Measurements from ENCODE around the gene ZFYVE9.

- TF ChIP-seq, protein P1, sequence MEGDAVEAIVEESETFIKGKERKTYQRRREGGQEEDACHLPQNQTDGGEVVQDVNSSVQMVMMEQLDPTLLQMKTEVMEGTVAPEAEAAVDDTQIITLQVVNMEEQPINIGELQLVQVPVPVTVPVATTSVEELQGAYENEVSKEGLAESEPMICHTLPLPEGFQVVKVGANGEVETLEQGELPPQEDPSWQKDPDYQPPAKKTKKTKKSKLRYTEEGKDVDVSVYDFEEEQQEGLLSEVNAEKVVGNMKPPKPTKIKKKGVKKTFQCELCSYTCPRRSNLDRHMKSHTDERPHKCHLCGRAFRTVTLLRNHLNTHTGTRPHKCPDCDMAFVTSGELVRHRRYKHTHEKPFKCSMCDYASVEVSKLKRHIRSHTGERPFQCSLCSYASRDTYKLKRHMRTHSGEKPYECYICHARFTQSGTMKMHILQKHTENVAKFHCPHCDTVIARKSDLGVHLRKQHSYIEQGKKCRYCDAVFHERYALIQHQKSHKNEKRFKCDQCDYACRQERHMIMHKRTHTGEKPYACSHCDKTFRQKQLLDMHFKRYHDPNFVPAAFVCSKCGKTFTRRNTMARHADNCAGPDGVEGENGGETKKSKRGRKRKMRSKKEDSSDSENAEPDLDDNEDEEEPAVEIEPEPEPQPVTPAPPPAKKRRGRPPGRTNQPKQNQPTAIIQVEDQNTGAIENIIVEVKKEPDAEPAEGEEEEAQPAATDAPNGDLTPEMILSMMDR (IDR thresholded peaks at IDR 0.05): peak; percentile 37
- TF ChIP-seq ZFX (IDR thresholded peaks at IDR 0.05; ENCODE audit: borderline replicate concordance): no peak
These were observed 226.7 kb downstream of the ZFYVE9 start for GRCh38 chr1:52368383-52369172.

All from 22Rv1 (cell line).